ENCODE data around the gene RAB10. TPM values are rescaled to one million over a fixed set of nuclear protein-coding genes. Genes with fewer than 3 reads are reported as not detected.
A peak's percentile ranks its signal among the peaks of the same experiment; 100 is the strongest.

The RAB10 gene
- polyA plus RNA-seq, 4 donors: 39.7 to 79.3 (median 56.9) TPM

GRCh38 chr2:26179446-26179913, 145.6 kb downstream of the RAB10 start:
- Histone ChIP-seq H3K4me1 (ENCODE audit: control insufficient read depth in 3 of 3, insufficient read depth in 2 of 3, low read depth in 1 of 3, low read length in 2 of 3) (peaks cover 0 to 11% (median 2%) of the 10 kb centered on the region in 3 donors), H3K27ac (ENCODE audit: low read depth in 1 of 3, low read length in 2 of 3) (no peak overlapping the region), H3K9me3 (ENCODE audit: control insufficient read depth in 2 of 2, insufficient read depth in 1 of 2, low read depth in 1 of 2, low read length in 1 of 2) (no peaks in the 10 kb centered on the region), H3K27me3 (ENCODE audit: control insufficient read depth in 3 of 3, insufficient read depth in 3 of 3, low read length in 3 of 3) (peaks cover 0 to 38% (median 6%) of the 10 kb centered on the region in 3 donors), H3K36me3 (ENCODE audit: control insufficient read depth in 3 of 3, insufficient read depth in 2 of 3, low read depth in 1 of 3, low read length in 3 of 3) (no peaks in the 10 kb centered on the region), H3K4me3 (ENCODE audit: low read depth in 1 of 3, low read length in 3 of 3) (peak overlapping the region in 1 of 3 donors; percentile 46)
- 24 to 35% (median 28%) methylated on average over 11 to 12 of the region's 12 CpGs for WGBS, 3 donors
- no peak for FAIRE-seq
- no peak for DNase-seq

DNA sequence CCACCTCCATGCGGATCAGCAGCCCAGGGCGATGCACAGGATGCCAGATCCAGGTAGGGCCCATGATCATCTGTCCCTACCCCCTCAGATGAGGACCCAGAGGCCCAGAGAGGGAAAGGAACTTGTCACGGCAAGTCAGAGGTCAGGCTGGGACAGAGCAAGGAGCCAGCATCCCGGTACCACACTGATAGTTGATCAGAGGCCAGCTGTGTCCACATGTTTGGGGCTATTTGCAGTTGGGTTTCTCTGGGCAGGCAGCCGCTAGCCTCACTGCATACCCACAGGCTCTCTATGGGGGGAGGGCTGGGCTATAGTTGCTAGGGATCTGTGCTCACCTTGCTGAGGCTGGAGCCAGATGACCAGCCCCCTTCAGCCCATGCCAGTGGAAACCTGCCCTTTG, 148.6 kb downstream of the RAB10 start:
- peaks cover 0 to 2% (median 0%) of the 10 kb centered on the region in 3 donors for H3K36me3 ChIP-seq (ENCODE audit: control insufficient read depth in 3 of 3, insufficient read depth in 2 of 3, low read depth in 1 of 3, low read length in 3 of 3)
- no peak for DNase-seq
- H3K9me3 ChIP-seq (ENCODE audit: control insufficient read depth in 2 of 2, insufficient read depth in 1 of 2, low read depth in 1 of 2, low read length in 1 of 2): no peaks in the 10 kb centered on the region
- H3K4me3 ChIP-seq (ENCODE audit: low read depth in 1 of 3, low read length in 3 of 3): no peak overlapping the region
- no peak overlapping the region for H3K27ac ChIP-seq (ENCODE audit: low read depth in 1 of 3, low read length in 2 of 3)
- peaks cover 0 to 12% (median 2%) of the 10 kb centered on the region in 3 donors for H3K4me1 ChIP-seq (ENCODE audit: control insufficient read depth in 3 of 3, insufficient read depth in 2 of 3, low read depth in 1 of 3, low read length in 2 of 3)
- no peak for FAIRE-seq
- WGBS, 3 donors: 69 to 88% (median 77%) methylated on average over 5 of the region's 5 CpGs
- H3K27me3 ChIP-seq (ENCODE audit: control insufficient read depth in 3 of 3, insufficient read depth in 3 of 3, low read length in 3 of 3): peaks cover 0 to 29% (median 0%) of the 10 kb centered on the region in 3 donors

DNA sequence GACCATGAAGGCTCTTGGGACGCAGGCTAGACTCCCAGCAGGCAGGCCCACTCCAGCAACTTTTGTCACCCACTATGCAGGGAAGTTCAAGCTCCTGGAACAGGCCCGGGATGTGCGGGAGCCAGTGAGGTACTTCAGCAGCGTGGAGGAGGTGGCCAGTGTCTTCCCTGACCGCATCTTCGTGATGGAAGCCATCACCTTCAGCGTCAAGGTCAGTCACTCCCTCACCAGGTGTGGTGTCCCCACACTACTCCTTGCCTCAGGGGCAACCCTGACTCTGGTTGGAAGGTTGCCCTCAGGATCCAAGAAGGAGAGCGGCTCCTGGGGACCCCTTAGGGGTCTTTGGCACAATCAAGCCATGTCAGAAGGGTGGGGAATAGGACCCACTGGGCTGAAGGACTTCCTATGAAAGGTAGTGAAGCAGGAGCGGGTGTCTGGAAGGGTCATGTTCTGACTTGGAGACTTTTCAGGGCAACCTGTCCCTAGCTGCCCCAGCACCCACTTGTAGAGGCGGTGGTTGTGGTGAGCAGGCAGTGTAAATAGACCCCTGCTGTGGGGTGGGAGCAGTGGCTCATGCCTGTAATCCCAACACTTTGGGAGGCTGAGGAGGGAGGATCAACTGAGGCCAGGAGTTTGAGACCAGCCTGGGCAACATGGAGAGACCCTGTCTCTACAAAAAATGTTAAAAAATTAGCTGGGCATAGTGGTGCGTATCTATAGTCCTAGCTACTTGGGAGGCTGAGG, 149.2 kb downstream of the RAB10 start:
- H3K4me3 ChIP-seq (ENCODE audit: low read depth in 1 of 3, low read length in 3 of 3): no peak overlapping the region
- peaks cover 0 to 29% (median 0%) of the 10 kb centered on the region in 3 donors for H3K27me3 ChIP-seq (ENCODE audit: control insufficient read depth in 3 of 3, insufficient read depth in 3 of 3, low read length in 3 of 3)
- H3K4me1 ChIP-seq (ENCODE audit: control insufficient read depth in 3 of 3, insufficient read depth in 2 of 3, low read depth in 1 of 3, low read length in 2 of 3): peaks cover 0 to 12% (median 2%) of the 10 kb centered on the region in 3 donors
- no peaks in the 10 kb centered on the region for H3K9me3 ChIP-seq (ENCODE audit: control insufficient read depth in 2 of 2, insufficient read depth in 1 of 2, low read depth in 1 of 2, low read length in 1 of 2)
- FAIRE-seq: no peak
- DNase-seq: no peak
- H3K27ac ChIP-seq (ENCODE audit: low read depth in 1 of 3, low read length in 2 of 3): no peak overlapping the region
- H3K36me3 ChIP-seq (ENCODE audit: control insufficient read depth in 3 of 3, insufficient read depth in 2 of 3, low read depth in 1 of 3, low read length in 3 of 3): peaks cover 0 to 3% (median 0%) of the 10 kb centered on the region in 3 donors
- 92 to 96% (median 95%) methylated on average over 11 of the region's 11 CpGs for WGBS, 3 donors

DNA sequence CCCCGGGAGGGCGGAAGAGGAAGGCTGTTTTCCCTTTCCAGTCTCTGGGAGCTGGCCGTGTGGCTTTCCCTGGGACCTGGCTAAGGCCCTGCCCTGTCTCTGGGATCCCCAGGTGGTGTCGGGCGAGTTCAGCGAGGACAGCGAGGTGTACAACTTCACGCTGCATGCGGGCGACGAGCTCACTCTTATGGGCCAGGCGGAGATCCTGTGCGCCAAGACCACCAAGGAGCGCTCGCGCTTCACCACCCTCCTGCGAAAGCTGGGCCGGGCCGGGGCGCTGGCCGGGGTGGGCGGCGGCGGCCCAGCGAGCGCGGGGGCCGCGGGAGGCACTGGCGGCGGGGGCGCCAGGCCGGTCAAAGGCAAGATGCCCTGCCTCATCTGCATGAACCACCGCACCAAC, 150.2 kb downstream of the RAB10 start:
- Histone ChIP-seq H3K27ac (ENCODE audit: low read depth in 1 of 3, low read length in 2 of 3) (no peak overlapping the region), H3K4me1 (ENCODE audit: control insufficient read depth in 3 of 3, insufficient read depth in 2 of 3, low read depth in 1 of 3, low read length in 2 of 3) (peaks cover 0 to 9% (median under 1%) of the 10 kb centered on the region in 3 donors), H3K36me3 (ENCODE audit: control insufficient read depth in 3 of 3, insufficient read depth in 2 of 3, low read depth in 1 of 3, low read length in 3 of 3) (peaks cover 0 to 12% (median 0%) of the 10 kb centered on the region in 3 donors), H3K9me3 (ENCODE audit: control insufficient read depth in 2 of 2, insufficient read depth in 1 of 2, low read depth in 1 of 2, low read length in 1 of 2) (no peaks in the 10 kb centered on the region), H3K4me3 (ENCODE audit: low read depth in 1 of 3, low read length in 3 of 3) (peak overlapping the region in 2 of 3 donors; percentile 43 to 58), H3K27me3 (ENCODE audit: control insufficient read depth in 3 of 3, insufficient read depth in 3 of 3, low read length in 3 of 3) (peaks cover 0 to 28% (median 0%) of the 10 kb centered on the region in 3 donors)
- 59 to 64% (median 64%) methylated on average over 29 to 34 of the region's 34 CpGs for WGBS, 3 donors
- DNase-seq (no peak), FAIRE-seq (no peak)

GRCh38 chr2:26184555-26185303, 150.8 kb downstream of the RAB10 start:
- DNase-seq (peak; percentile 79 to 94), FAIRE-seq (no peak)
- WGBS, 3 donors: 1 to 3% (median 2%) methylated on average over 60 to 114 of the region's 114 CpGs
- Histone ChIP-seq H3K4me3 (ENCODE audit: low read depth in 1 of 3, low read length in 3 of 3) (peak overlapping the region; percentile 28 to 58 (median 44)), H3K4me1 (ENCODE audit: control insufficient read depth in 3 of 3, insufficient read depth in 2 of 3, low read depth in 1 of 3, low read length in 2 of 3) (peaks cover 0 to 6% (median 0%) of the 10 kb centered on the region in 3 donors), H3K27me3 (ENCODE audit: control insufficient read depth in 3 of 3, insufficient read depth in 3 of 3, low read length in 3 of 3) (peaks cover 0 to 22% (median 0%) of the 10 kb centered on the region in 3 donors), H3K27ac (ENCODE audit: low read depth in 1 of 3, low read length in 2 of 3) (peak overlapping the region in 1 of 3 donors; percentile 17), H3K9me3 (ENCODE audit: control insufficient read depth in 2 of 2, insufficient read depth in 1 of 2, low read depth in 1 of 2, low read length in 1 of 2) (no peaks in the 10 kb centered on the region), H3K36me3 (ENCODE audit: control insufficient read depth in 3 of 3, insufficient read depth in 2 of 3, low read depth in 1 of 3, low read length in 3 of 3) (peaks cover 0 to 18% (median 0%) of the 10 kb centered on the region in 3 donors)

DNA sequence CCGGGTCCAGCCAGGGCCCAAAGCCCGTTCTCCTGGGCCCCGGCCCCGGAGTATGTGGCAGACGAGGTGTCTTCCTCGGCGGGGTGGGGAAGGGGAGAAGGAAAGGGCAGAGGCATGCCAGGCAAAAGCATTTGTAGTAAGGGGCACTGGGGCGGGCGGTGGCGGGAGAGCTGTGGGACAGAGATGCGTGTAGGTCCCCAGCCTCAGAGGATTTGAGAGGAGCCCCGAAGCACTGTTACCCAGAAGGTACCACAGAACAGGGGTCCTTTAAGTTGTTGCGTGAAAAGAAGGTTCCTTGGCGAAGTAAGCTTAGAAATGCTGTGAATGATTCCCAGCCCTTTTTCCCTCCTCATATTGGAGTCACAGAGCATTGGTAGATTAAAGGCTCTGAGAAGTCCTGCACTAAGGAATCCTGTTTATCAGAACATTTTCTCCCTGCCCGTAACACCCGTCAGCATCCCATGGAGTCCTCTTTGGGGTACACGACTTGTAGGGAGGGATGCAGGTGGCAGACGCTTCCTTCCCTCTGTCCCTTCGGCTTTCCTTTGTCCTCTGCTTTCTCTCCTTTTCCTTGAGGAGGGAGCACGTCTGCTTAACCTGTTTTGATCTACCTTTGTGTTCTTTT, 151.5 kb downstream of the RAB10 start:
- FAIRE-seq: no peak
- 45 to 53% (median 49%) methylated on average over 19 to 20 of the region's 20 CpGs for WGBS, 3 donors
- Histone ChIP-seq H3K27ac (ENCODE audit: low read depth in 1 of 3, low read length in 2 of 3) (no peak overlapping the region), H3K4me3 (ENCODE audit: low read depth in 1 of 3, low read length in 3 of 3) (peak overlapping the region; percentile 28 to 58 (median 44)), H3K4me1 (ENCODE audit: control insufficient read depth in 3 of 3, insufficient read depth in 2 of 3, low read depth in 1 of 3, low read length in 2 of 3) (peaks cover 0 to 6% (median 0%) of the 10 kb centered on the region in 3 donors), H3K9me3 (ENCODE audit: control insufficient read depth in 2 of 2, insufficient read depth in 1 of 2, low read depth in 1 of 2, low read length in 1 of 2) (no peaks in the 10 kb centered on the region), H3K27me3 (ENCODE audit: control insufficient read depth in 3 of 3, insufficient read depth in 3 of 3, low read length in 3 of 3) (peaks cover 0 to 20% (median 0%) of the 10 kb centered on the region in 3 donors), H3K36me3 (ENCODE audit: control insufficient read depth in 3 of 3, insufficient read depth in 2 of 3, low read depth in 1 of 3, low read length in 3 of 3) (peaks cover 0 to 25% (median 0%) of the 10 kb centered on the region in 3 donors)
- DNase-seq: peak in 1 of 2 donors; percentile 45

GRCh38 chr2:26185954-26186770, 152.3 kb downstream of the RAB10 start:
- Histone ChIP-seq H3K4me1 (ENCODE audit: control insufficient read depth in 3 of 3, insufficient read depth in 2 of 3, low read depth in 1 of 3, low read length in 2 of 3) (peaks cover 0 to 6% (median 0%) of the 10 kb centered on the region in 3 donors), H3K27ac (ENCODE audit: low read depth in 1 of 3, low read length in 2 of 3) (no peak overlapping the region), H3K27me3 (ENCODE audit: control insufficient read depth in 3 of 3, insufficient read depth in 3 of 3, low read length in 3 of 3) (peaks cover 0 to 20% (median 0%) of the 10 kb centered on the region in 3 donors), H3K9me3 (ENCODE audit: control insufficient read depth in 2 of 2, insufficient read depth in 1 of 2, low read depth in 1 of 2, low read length in 1 of 2) (no peaks in the 10 kb centered on the region), H3K36me3 (ENCODE audit: control insufficient read depth in 3 of 3, insufficient read depth in 2 of 3, low read depth in 1 of 3, low read length in 3 of 3) (peaks cover 2 to 33% (median 2%) of the 10 kb centered on the region in 3 donors), H3K4me3 (ENCODE audit: low read depth in 1 of 3, low read length in 3 of 3) (no peak overlapping the region)
- DNase-seq (no peak), FAIRE-seq (no peak)
- 81 to 87% (median 82%) methylated on average over 15 to 16 of the region's 16 CpGs for WGBS, 3 donors

Measured in small intestine (tissue), 7 donors.